Globus pallidus (tissue), 1 donor: Measurements from ENCODE around the gene USP10.

Experiments
- DNase-seq: peaks from one replicate; pipeline ENCODE4 v3.0.0-alpha.2; 2015; ENCODE audit warnings: low spot score

The USP10 gene

GRCh38 chr16:84699147-84699711 is 571 bp upstream of the USP10 start:
- DNase-seq: peak; percentile 8

- peak; percentile 50 for DNase-seq
Observed at GRCh38 chr16:84700446-84701300, 873 bp downstream of the USP10 start.

- DNase-seq: no peak
Observed at GRCh38 chr16:84703681-84704080, 3.9 kb downstream of the USP10 start.

- no peak for DNase-seq
Observed at GRCh38 chr16:84704253-84704652, 4.5 kb downstream of the USP10 start.

- DNase-seq: no peak
Observed at GRCh38 chr16:84706856-84707255, 7.1 kb downstream of the USP10 start.

- no peak for DNase-seq
Observed at GRCh38 chr16:84709609-84710008, 9.8 kb downstream of the USP10 start.

GRCh38 chr16:84710686-84711085 is 10.9 kb downstream of the USP10 start:
- no peak for DNase-seq

- DNase-seq: no peak
Observed at GRCh38 chr16:84712138-84712671, 12.4 kb downstream of the USP10 start.

GRCh38 chr16:84712801-84713775 is 13.3 kb downstream of the USP10 start:
- no peak for DNase-seq

- DNase-seq: no peak
Observed at GRCh38 chr16:84714028-84714427, 14.2 kb downstream of the USP10 start.

- DNase-seq: no peak
Observed at GRCh38 chr16:84715424-84715823, 15.6 kb downstream of the USP10 start.

GRCh38 chr16:84715854-84716253 is 16.1 kb downstream of the USP10 start:
- no peak for DNase-seq

- DNase-seq: no peak
Observed at GRCh38 chr16:84716740-84717139, 16.9 kb downstream of the USP10 start.

- no peak for DNase-seq
Observed at GRCh38 chr16:84717484-84717883, 17.7 kb downstream of the USP10 start.

- no peak for DNase-seq
Observed at GRCh38 chr16:84720177-84720579, 20.4 kb downstream of the USP10 start.

GRCh38 chr16:84722068-84722467 is 22.3 kb downstream of the USP10 start:
- no peak for DNase-seq

- DNase-seq: no peak
Observed at GRCh38 chr16:84723906-84724305, 24.1 kb downstream of the USP10 start.

- DNase-seq: peak; percentile 37
Observed at GRCh38 chr16:84724606-84725309, 25.0 kb downstream of the USP10 start.

- DNase-seq: no peak
Observed at GRCh38 chr16:84725481-84726078, 25.8 kb downstream of the USP10 start.

- peak; percentile 82 for DNase-seq
Observed at GRCh38 chr16:84726079-84726668, 26.4 kb downstream of the USP10 start.
